ENCODE results near the gene OSM. TPM values are rescaled to one million over a fixed set of nuclear protein-coding genes. Genes with fewer than 3 reads are reported as not detected.

OSM gene
- polyA plus RNA-seq, 3 donors = 48.0 to 295 (median 146) TPM

GRCh38 chr22:30248484-30248883 is 18.2 kb downstream of the OSM start:
- Histone ChIP-seq H3K4me2 (replicated peaks; ENCODE audit: extremely low read depth, low read length, poor library complexity, severe bottlenecking) (no peak overlapping the region), H4K20me1 (ENCODE audit: insufficient read depth, low read length) (no peaks in the 10 kb centered on the region), H3K36me3 (replicated peaks in 1 of 2; ENCODE audit: control insufficient read depth in 1 of 2, insufficient read depth in 2 of 2, low read length in 2 of 2) (no peaks in the 10 kb centered on the region), H3K79me2 (ENCODE audit: insufficient read depth, low read length) (no peaks in the 10 kb centered on the region), H3K4me3 (replicated peaks in 1 of 3; ENCODE audit: low read depth in 2 of 3, low read length in 3 of 3) (no peak overlapping the region), H3K9ac (ENCODE audit: insufficient read depth, low read length, poor library complexity, severe bottlenecking) (no peak overlapping the region), H3K27me3 (ENCODE audit: control insufficient read depth in 2 of 2, insufficient read depth in 2 of 2, low read length in 2 of 2) (peaks cover 13 to 45% of the 10 kb centered on the region in 2 donors), H3K27ac (ENCODE audit: low read depth in 1 of 2, low read length in 2 of 2) (no peak overlapping the region), H3K4me1 (ENCODE audit: control insufficient read depth in 1 of 2, insufficient read depth in 2 of 2, low read length in 2 of 2) (peaks cover 21 to 31% of the 10 kb centered on the region in 2 donors), H2AFZ (ENCODE audit: insufficient read depth, low read depth, low read length, poor library complexity, severe bottlenecking) (no peak overlapping the region), H3K9me3 (replicated peaks in 1 of 2; ENCODE audit: control insufficient read depth in 1 of 2, insufficient read depth in 1 of 2, low read length in 2 of 2) (peaks cover 0 to 5% of the 10 kb centered on the region in 2 donors)
- no peak for DNase-seq
- peaks cover 39% of the 10 kb centered on the region for H3K4me1 Mint-ChIP-seq
- H3K27ac Mint-ChIP-seq = peak overlapping the region in 2 of 7 donors; percentile 47 to 58
- peaks cover 0 to 2% of the 10 kb centered on the region in 2 donors for H3K36me3 Mint-ChIP-seq
- 79% methylated on average over 6 of the region's 6 CpGs for WGBS (ENCODE audit: insufficient coverage)
- peaks cover 47 to 56% (median 53%) of the 10 kb centered on the region in 3 donors for H3K27me3 Mint-ChIP-seq (ENCODE audit: low read depth in 3 of 3)
- H3K4me3 Mint-ChIP-seq = peak overlapping the region in 1 of 2 donors; percentile 63
- TF ChIP-seq CTCF (IDR thresholded peaks at IDR 0.05) = no peak
- H3K9me3 Mint-ChIP-seq = peaks cover 0 to 5% (median 0%) of the 10 kb centered on the region in 7 donors
- intact Hi-C loops (cut with micrococcal nuclease) = loop anchor here in 1 of 2 donors (10.0 kb wide), 1 partner anchor 214 kb away; no protein-coding TSS in a partner anchor

GRCh38 chr22:30247974-30248373 is 18.7 kb downstream of the OSM start:
- intact Hi-C loops (cut with micrococcal nuclease) = loop anchor here in 1 of 2 donors (10.0 kb wide), 1 partner anchor 213 kb away; no protein-coding TSS in a partner anchor
- no peaks in the 10 kb centered on the region for H3K36me3 ChIP-seq (replicated peaks in 1 of 2; ENCODE audit: control insufficient read depth in 1 of 2, insufficient read depth in 2 of 2, low read length in 2 of 2)
- peaks cover 34% of the 10 kb centered on the region for H3K4me1 Mint-ChIP-seq
- H3K4me1 ChIP-seq (ENCODE audit: control insufficient read depth in 1 of 2, insufficient read depth in 2 of 2, low read length in 2 of 2) = peaks cover 20 to 26% of the 10 kb centered on the region in 2 donors
- H3K27me3 Mint-ChIP-seq (ENCODE audit: low read depth in 3 of 3) = peaks cover 45 to 57% (median 53%) of the 10 kb centered on the region in 3 donors
- H3K9me3 ChIP-seq (replicated peaks in 1 of 2; ENCODE audit: control insufficient read depth in 1 of 2, insufficient read depth in 1 of 2, low read length in 2 of 2) = peaks cover 0 to 5% of the 10 kb centered on the region in 2 donors
- no peak overlapping the region for H3K9ac ChIP-seq (ENCODE audit: insufficient read depth, low read length, poor library complexity, severe bottlenecking)
- TF ChIP-seq CTCF (IDR thresholded peaks at IDR 0.05) = no peak
- H3K4me3 Mint-ChIP-seq = peak overlapping the region in 1 of 2 donors; percentile 63
- no peak overlapping the region for H3K4me2 ChIP-seq (replicated peaks; ENCODE audit: extremely low read depth, low read length, poor library complexity, severe bottlenecking)
- H3K27me3 ChIP-seq (ENCODE audit: control insufficient read depth in 2 of 2, insufficient read depth in 2 of 2, low read length in 2 of 2) = peaks cover 13 to 45% of the 10 kb centered on the region in 2 donors
- H3K79me2 ChIP-seq (ENCODE audit: insufficient read depth, low read length) = no peaks in the 10 kb centered on the region
- H2AFZ ChIP-seq (ENCODE audit: insufficient read depth, low read depth, low read length, poor library complexity, severe bottlenecking) = no peak overlapping the region
- H3K27ac ChIP-seq (ENCODE audit: low read depth in 1 of 2, low read length in 2 of 2) = no peak overlapping the region
- H3K27ac Mint-ChIP-seq = peak overlapping the region in 1 of 7 donors; percentile 43
- H4K20me1 ChIP-seq (ENCODE audit: insufficient read depth, low read length) = no peaks in the 10 kb centered on the region
- 13% methylated on average over 9 of the region's 12 CpGs for WGBS (ENCODE audit: insufficient coverage)
- DNase-seq = no peak
- H3K4me3 ChIP-seq (replicated peaks in 1 of 3; ENCODE audit: low read depth in 2 of 3, low read length in 3 of 3) = no peak overlapping the region
- peaks cover 0 to 2% of the 10 kb centered on the region in 2 donors for H3K36me3 Mint-ChIP-seq
- peaks cover 0 to 5% (median 0%) of the 10 kb centered on the region in 7 donors for H3K9me3 Mint-ChIP-seq

Measured in CD14-positive monocyte (primary cell).